ENCODE measurements around the gene PTPRN2.

GRCh38 chr7:158614700-158615099, 27.1 kb upstream of the PTPRN2 start:
- no peak for TF ChIP-seq CTCF (IDR thresholded peaks at IDR 0.05)
- TF ChIP-seq ZFX (IDR thresholded peaks at IDR 0.05; ENCODE audit: borderline replicate concordance): no peak
